Common myeloid progenitor, CD34-positive (primary cell): ENCODE data around the gene CSNK2A3.

ENCODE experiments used
- CTCF ChIA-PET: fragments of 350-600 bp; sonication (Branson Sonifier 250); formaldehyde crosslinking; loops from one replicate; lab custom pipeline; 2021; ENCODE audit warnings: antibody characterized with exemption; lab: Charles Lee
- POLR2A ChIA-PET: fragments of 350-600 bp; sonication (Branson Sonifier 250); formaldehyde crosslinking; loops from one replicate; lab custom pipeline; 2021; ENCODE audit warnings: antibody characterized with exemption; lab: Charles Lee
- DNase-seq, 3 donors: peaks; one replicate each; pipeline versions ENCODE4 v3.0.0 to v3.0.0-alpha.2; 2013
- H3K27ac ChIP-seq, 2 experiments: 1 replicate in 1 of 2; 2 replicates in 1 of 2; pipeline ENCODE4 v1.7.0; 2013; ENCODE audit warnings: inconsistent platforms in 2 of 2, low read length in 2 of 2, mild to moderate bottlenecking in 2 of 2, low read depth in 1 of 2, moderate library complexity in 1 of 2; ENCODE audit not compliant: severe bottlenecking in 2 of 2, insufficient read depth in 1 of 2, poor library complexity in 1 of 2
- H3K27me3 ChIP-seq, 5 experiments: replicated peaks in 2 of 5; 1 replicate in 3 of 5; 2 replicates in 2 of 5; pipeline versions ENCODE4 v1.6.1 to v1.7.0; 2013; ENCODE audit warnings: low read length in 4 of 5, mild to moderate bottlenecking in 2 of 5, moderate library complexity in 2 of 5, inconsistent platforms in 1 of 5; ENCODE audit not compliant: insufficient read depth in 5 of 5, control insufficient read depth in 4 of 5
- H3K36me3 ChIP-seq, 4 experiments: 1 replicate in 2 of 4; 2 replicates in 2 of 4; pipeline versions ENCODE4 v1.6.1 to v1.7.0; 2013; ENCODE audit warnings: low read length in 3 of 4, control low read depth in 1 of 4, mild to moderate bottlenecking in 1 of 4; ENCODE audit not compliant: control insufficient read depth in 4 of 4, insufficient read depth in 4 of 4
- H3K4me1 ChIP-seq, 4 experiments: 1 replicate in 3 of 4; 2 replicates in 1 of 4; pipeline versions ENCODE4 v1.6.1 to v1.7.1; 2013; ENCODE audit warnings: low read length in 3 of 4, mild to moderate bottlenecking in 3 of 4, control low read depth in 1 of 4, inconsistent platforms in 1 of 4, moderate library complexity in 1 of 4; ENCODE audit not compliant: control insufficient read depth in 4 of 4, insufficient read depth in 4 of 4; ENCODE audit errors: control extremely low read depth in 1 of 4
- H3K4me3 ChIP-seq, 7 experiments: 1 replicate in 4 of 7; 2 replicates in 3 of 7; pipeline versions ENCODE4 v1.5.1 to v1.7.0; 2013; ENCODE audit warnings: mild to moderate bottlenecking in 7 of 7, low read length in 6 of 7, moderate library complexity in 6 of 7, inconsistent platforms in 2 of 7, low read depth in 2 of 7, control low read depth in 1 of 7; ENCODE audit not compliant: insufficient read depth in 4 of 7, control insufficient read depth in 1 of 7; ENCODE audit errors: extremely low read depth in 1 of 7
- H3K9me3 ChIP-seq, 5 experiments: 1 replicate in 4 of 5; 2 replicates in 1 of 5; pipeline versions ENCODE4 v1.6.1 to v1.7.1; 2013; ENCODE audit warnings: low read length in 4 of 5, mild to moderate bottlenecking in 2 of 5, inconsistent platforms in 1 of 5, low read depth in 1 of 5, moderate library complexity in 1 of 5; ENCODE audit not compliant: control insufficient read depth in 4 of 5, insufficient read depth in 2 of 5; ENCODE audit errors: control extremely low read depth in 1 of 5
- WGBS: methylation state at CpG from one replicate; pipeline ENCODE4 v1.1.5; 2013; ENCODE audit not compliant: insufficient coverage; 5-methylcytosine and 5-hydroxymethylcytosine counted together

The CSNK2A3 gene

GRCh38 chr11:11338304-11338703, 14.7 kb downstream of the CSNK2A3 start:
- Histone ChIP-seq H3K4me1 (no peaks in the 10 kb centered on the region), H3K4me3 (no peak overlapping the region), H3K9me3 (no peaks in the 10 kb centered on the region), H3K36me3 (no peaks in the 10 kb centered on the region), H3K27ac (no peak overlapping the region), H3K27me3 (peaks cover 0 to 12% (median 0%) of the 10 kb centered on the region in 5 experiments)
- ChIA-PET POLR2A (no interaction called here), CTCF (no interaction called here)
- DNase-seq: no peak
- WGBS: 100% methylated on average over 1 of the region's 1 CpG

- no peak for DNase-seq
- H3K27ac ChIP-seq: no peak overlapping the region
- H3K4me1 ChIP-seq: no peaks in the 10 kb centered on the region
- H3K27me3 ChIP-seq: peaks cover 0 to 8% (median 0%) of the 10 kb centered on the region in 5 experiments
- ChIA-PET CTCF (interaction anchor here (1.0 kb wide), 1 partner anchor 23 kb away, joined by 3 read pairs; no protein-coding TSS in a partner anchor), POLR2A (no interaction called here)
- 97% methylated on average over 4 of the region's 4 CpGs for WGBS
- no peak overlapping the region for H3K4me3 ChIP-seq
- H3K9me3 ChIP-seq: no peaks in the 10 kb centered on the region
- no peaks in the 10 kb centered on the region for H3K36me3 ChIP-seq
Observed at GRCh38 chr11:11336664-11337063, 16.4 kb downstream of the CSNK2A3 start.

- ChIA-PET CTCF (no interaction called here), POLR2A (no interaction called here)
- no peaks in the 10 kb centered on the region for H3K36me3 ChIP-seq
- no peak for DNase-seq
- H3K9me3 ChIP-seq: no peaks in the 10 kb centered on the region
- H3K4me3 ChIP-seq: no peak overlapping the region
- H3K27ac ChIP-seq: no peak overlapping the region
- peaks cover 0 to 5% (median 0%) of the 10 kb centered on the region in 5 experiments for H3K27me3 ChIP-seq
- 100% methylated on average over 2 of the region's 2 CpGs for WGBS
- H3K4me1 ChIP-seq: no peaks in the 10 kb centered on the region
Observed at GRCh38 chr11:11335043-11335442, 18.0 kb downstream of the CSNK2A3 start.

DNA sequence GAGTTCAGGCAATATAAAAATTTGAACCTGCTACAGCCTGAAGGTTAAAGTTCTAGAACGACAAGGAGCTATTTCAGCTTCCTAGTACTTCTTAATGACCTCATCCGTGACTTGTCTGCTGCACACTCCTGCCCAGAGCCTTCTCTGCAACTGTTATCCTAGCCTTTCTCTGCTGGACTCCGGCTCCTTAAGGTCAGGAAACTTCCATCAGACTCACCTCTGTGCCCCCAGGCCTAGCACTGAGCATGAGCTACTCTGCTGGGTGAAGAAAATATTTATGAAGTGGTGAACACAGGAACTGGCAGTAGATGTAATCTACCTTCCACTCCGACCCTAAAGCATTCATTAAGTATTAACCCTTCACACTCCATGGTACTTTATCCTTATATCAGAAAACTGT, 18.4 kb downstream of the CSNK2A3 start:
- ChIA-PET POLR2A (no interaction called here), CTCF (interaction anchor here (0.7 kb wide), 1 partner anchor 1118 kb away, joined by 3 read pairs; no protein-coding TSS in a partner anchor)
- no peak overlapping the region for H3K27ac ChIP-seq
- H3K4me3 ChIP-seq: no peak overlapping the region
- no peaks in the 10 kb centered on the region for H3K9me3 ChIP-seq
- peaks cover 0 to 4% (median 0%) of the 10 kb centered on the region in 5 experiments for H3K27me3 ChIP-seq
- H3K36me3 ChIP-seq: no peaks in the 10 kb centered on the region
- no peaks in the 10 kb centered on the region for H3K4me1 ChIP-seq
- DNase-seq: no peak
- 67% methylated on average over 3 of the region's 4 CpGs for WGBS

- Histone ChIP-seq H3K27ac (no peak overlapping the region), H3K9me3 (no peaks in the 10 kb centered on the region), H3K4me1 (no peaks in the 10 kb centered on the region), H3K27me3 (no peaks in the 10 kb centered on the region), H3K4me3 (no peak overlapping the region), H3K36me3 (no peaks in the 10 kb centered on the region)
- 77% methylated on average over 5 of the region's 5 CpGs for WGBS
- CTCF ChIA-PET: interaction anchor here (0.9 kb wide), 1 partner anchor 18 kb away, joined by 4 read pairs; no protein-coding TSS in a partner anchor
- DNase-seq: no peak
- POLR2A ChIA-PET: no interaction called here
Observed at GRCh38 chr11:11332141-11332710, 20.8 kb downstream of the CSNK2A3 start.

DNA sequence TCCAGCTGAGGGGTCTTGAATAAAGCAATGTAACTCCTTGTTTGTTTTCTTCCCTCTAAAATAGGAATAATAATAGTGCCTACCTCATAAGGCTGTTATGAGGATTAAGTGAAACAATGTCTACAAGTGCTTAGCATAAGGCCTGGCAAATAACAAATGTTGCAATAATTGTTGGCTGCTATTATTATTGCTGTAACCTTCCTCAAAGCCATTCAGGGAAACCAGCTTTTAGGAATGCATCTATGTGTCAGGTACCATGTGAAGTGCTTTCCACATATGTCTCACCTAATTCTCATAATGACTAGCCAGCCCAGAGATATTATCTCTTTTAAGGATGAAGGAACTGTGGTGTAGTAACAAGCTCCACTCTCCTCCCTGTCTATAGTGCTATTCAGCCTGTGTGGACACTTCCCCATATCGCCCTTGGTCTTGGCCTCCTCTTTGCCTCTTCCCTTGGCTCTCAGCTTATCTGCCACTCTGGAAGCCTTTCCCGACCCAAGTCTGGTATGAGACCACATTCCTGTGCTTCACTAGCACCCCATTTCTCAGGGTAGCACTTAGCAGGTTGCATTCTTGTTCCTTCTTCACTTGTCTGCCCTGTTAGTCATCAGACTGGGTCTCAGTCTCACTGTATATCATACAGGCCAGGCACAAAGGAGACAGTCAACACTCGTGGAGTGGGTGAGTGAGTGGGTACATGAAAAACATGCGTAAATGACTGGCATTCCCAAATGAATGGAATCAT, 23.8 kb downstream of the CSNK2A3 start:
- H3K9me3 ChIP-seq: no peaks in the 10 kb centered on the region
- no peaks in the 10 kb centered on the region for H3K4me1 ChIP-seq
- POLR2A ChIA-PET: no interaction called here
- DNase-seq: no peak
- H3K27ac ChIP-seq: no peak overlapping the region
- no peak overlapping the region for H3K4me3 ChIP-seq
- no peaks in the 10 kb centered on the region for H3K36me3 ChIP-seq
- CTCF ChIA-PET: no interaction called here
- WGBS: 90% methylated on average over 4 of the region's 4 CpGs
- no peaks in the 10 kb centered on the region for H3K27me3 ChIP-seq

DNA sequence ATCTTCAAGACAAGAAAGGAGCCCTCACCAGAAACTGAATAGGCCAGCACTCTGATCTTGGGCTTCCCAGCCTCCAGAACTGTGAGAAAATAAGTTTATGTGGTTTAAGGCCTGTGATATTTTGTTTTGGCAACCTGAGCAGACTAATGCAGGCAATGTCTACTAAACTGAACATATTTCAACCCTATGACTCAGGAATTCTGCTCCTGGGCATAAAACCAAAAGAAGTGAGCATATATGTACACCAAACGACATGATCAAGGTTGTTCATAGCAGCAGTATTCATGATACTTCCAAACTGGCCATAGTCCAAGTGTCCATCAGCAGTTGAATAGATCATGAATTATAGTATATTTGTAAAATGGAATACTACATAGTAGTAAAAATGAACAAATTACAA, 29.0 kb downstream of the CSNK2A3 start:
- ChIA-PET POLR2A (no interaction called here), CTCF (no interaction called here)
- Histone ChIP-seq H3K27ac (no peak overlapping the region), H3K9me3 (peaks cover 2 to 7% (median 4%) of the 10 kb centered on the region in 5 experiments), H3K4me3 (no peak overlapping the region), H3K4me1 (peaks cover 0 to 2% (median 0%) of the 10 kb centered on the region in 4 experiments), H3K27me3 (no peaks in the 10 kb centered on the region), H3K36me3 (no peaks in the 10 kb centered on the region)
- no CpG with 5 or more reads among the region's 1 CpG for WGBS
- DNase-seq: no peak
